A549 (cell line): Measurements from ENCODE around the gene GMDS.

Experiments
- CTCF ChIP-seq: fragments of >200 bp; sonication (Bioruptor Twin); formaldehyde crosslinking; IDR thresholded peaks from 3 replicates; pipeline ENCODE4 v1.5.1; 2016
- MAX ChIP-seq: IDR thresholded peaks from 2 replicates; pipeline ENCODE4 v1.6.1; 2012
- MYC ChIP-seq: IDR thresholded peaks from 2 replicates; pipeline ENCODE4 v1.6.1; 2012; ENCODE audit warnings: mild to moderate bottlenecking, inconsistent platforms, low read length, improper control_type of control experiment, borderline replicate concordance
- POLR2A ChIP-seq: IDR thresholded peaks from 2 replicates; pipeline ENCODE4 v1.6.1; 2012; ENCODE audit warnings: mild to moderate bottlenecking, low read length
- REST ChIP-seq: fragments of 200-600 bp; sonication (generic); IDR thresholded peaks from 2 replicates; pipeline ENCODE4 v1.6.1; 2016; ENCODE audit warnings: antibody characterized with exemption, mild to moderate bottlenecking, moderate library complexity
- RFX5 ChIP-seq: fragments of 450-650 bp; IDR thresholded peaks from 2 replicates; pipeline ENCODE4 v1.7.1; 2014; ENCODE audit warnings: antibody characterized with exemption, mild to moderate bottlenecking, moderate library complexity
- SMC3 ChIP-seq: fragments of >200 bp; sonication (Bioruptor Twin); formaldehyde crosslinking; IDR thresholded peaks from 3 replicates; pipeline ENCODE4 v1.6.1; 2018; ENCODE audit warnings: inconsistent platforms
- TP53 ChIP-seq: fragments of 250-450 bp; sonication (Bioruptor Pico); IDR thresholded peaks from 2 replicates; pipeline ENCODE4 v1.5.0; 2021; ENCODE audit warnings: mild to moderate bottlenecking, moderate library complexity

- TF ChIP-seq CTCF (no peak), REST (no peak), POLR2A (no peak), MYC (no peak), MAX (no peak), SMC3 (no peak), RFX5 (no peak), TP53 (CRISPR knock-in tag) (no peak)
Measured at GRCh38 chr6:2175825-2176224, 69.6 kb downstream of the GMDS start.
